Skin epidermis (tissue), 12 donors: ENCODE data around the gene TMEM150B.

Experiments used
- H3K27ac ChIP-seq, 21 experiments: fragments of 200-600 bp; sonication (generic) in 11 of 21; one replicate each; pipeline ENCODE4 v1.5.0; 2020; ENCODE audit warnings: mild to moderate bottlenecking in 3 of 21, inconsistent platforms in 2 of 21, moderate library complexity in 2 of 21
- H3K4me3 ChIP-seq, 7 experiments: fragments of 200-600 bp; sonication (generic) in 2 of 7; one replicate each; pipeline ENCODE4 v1.5.0; 2020; ENCODE audit warnings: inconsistent platforms in 2 of 7, mild to moderate bottlenecking in 2 of 7, moderate library complexity in 1 of 7

Gene TMEM150B

GRCh38 chr19:55265173-55265572, 60.0 kb downstream of the TMEM150B start:
- no peak overlapping the region for H3K4me3 ChIP-seq
- H3K27ac ChIP-seq: no peak overlapping the region

GRCh38 chr19:55264531-55264930, 60.6 kb downstream of the TMEM150B start:
- no peak overlapping the region for H3K4me3 ChIP-seq
- no peak overlapping the region for H3K27ac ChIP-seq
